GM18498 (cell line): ENCODE measurements around the gene KIF17.

Experiments used
- ATAC-seq: cut with Tn5 transposase; IDR thresholded peaks from one replicate; pipeline ENCODE4 v1.9.1; 2021; ENCODE audit warnings: mild to moderate bottlenecking, moderate library complexity; ENCODE audit not compliant: unreplicated experiment

KIF17 gene

DNA sequence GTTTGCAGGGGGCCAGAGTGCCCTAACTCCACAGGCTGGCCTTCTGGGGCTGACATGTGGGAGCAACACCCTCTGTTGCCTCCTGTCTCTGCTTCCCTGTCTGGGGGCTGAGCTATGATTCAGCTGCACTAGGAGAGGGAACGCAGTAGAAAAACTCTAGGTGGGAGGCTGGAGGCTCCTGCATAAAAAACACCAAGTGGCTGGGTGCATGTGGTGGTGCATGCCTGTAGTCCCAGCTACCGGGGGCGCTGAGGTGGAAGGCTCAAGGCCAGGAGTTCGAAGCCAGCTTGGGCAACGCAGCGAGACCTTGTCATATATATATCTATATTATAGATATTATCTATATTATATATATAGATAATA, 5.6 kb downstream of the KIF17 start:
- ATAC-seq = no peak

DNA sequence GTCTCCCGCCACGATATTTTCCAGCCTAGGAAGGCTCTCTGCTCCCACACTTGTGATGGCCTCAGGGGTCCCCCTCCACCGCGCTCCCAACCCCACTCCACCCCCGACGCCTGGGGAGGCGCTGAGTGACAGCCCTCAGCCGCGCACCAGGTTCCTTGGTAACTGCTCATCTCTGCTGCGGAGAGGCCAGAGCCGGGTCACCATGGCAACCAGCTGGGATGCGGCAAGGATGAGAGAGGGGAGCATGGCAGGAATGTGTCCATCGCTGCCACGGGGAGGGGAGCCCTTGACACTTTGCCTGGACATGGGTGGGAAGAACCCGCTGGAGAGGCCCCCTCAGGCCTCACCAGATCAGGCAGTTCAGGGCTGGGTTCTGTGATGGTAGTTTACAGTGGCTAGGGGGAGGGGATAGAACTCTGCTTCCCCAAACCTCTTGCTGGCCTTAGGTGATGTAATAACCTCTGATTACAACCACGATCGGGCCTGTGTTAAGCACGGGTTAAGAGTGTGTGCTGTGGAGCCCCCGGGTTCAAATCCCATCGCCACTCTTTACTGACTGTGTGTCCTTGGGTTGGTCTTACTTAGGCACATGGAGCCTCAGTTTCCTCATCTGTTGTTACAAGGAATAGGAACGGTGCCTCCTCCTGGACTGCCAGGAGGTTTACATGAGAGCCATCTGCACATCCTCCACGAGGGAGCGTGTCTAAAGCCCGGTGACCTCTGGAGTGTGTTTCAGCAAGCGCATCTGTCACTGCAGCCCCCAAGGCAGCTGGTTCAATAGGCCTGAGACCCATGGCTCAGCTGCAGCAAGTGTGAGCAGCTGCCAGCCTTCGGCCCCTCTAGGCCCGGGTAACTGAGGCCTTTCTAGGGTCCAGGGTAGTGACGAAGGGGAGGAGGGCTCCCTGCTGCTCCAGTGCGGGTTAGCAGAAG, 6.3 kb downstream of the KIF17 start:
- no peak for ATAC-seq

DNA sequence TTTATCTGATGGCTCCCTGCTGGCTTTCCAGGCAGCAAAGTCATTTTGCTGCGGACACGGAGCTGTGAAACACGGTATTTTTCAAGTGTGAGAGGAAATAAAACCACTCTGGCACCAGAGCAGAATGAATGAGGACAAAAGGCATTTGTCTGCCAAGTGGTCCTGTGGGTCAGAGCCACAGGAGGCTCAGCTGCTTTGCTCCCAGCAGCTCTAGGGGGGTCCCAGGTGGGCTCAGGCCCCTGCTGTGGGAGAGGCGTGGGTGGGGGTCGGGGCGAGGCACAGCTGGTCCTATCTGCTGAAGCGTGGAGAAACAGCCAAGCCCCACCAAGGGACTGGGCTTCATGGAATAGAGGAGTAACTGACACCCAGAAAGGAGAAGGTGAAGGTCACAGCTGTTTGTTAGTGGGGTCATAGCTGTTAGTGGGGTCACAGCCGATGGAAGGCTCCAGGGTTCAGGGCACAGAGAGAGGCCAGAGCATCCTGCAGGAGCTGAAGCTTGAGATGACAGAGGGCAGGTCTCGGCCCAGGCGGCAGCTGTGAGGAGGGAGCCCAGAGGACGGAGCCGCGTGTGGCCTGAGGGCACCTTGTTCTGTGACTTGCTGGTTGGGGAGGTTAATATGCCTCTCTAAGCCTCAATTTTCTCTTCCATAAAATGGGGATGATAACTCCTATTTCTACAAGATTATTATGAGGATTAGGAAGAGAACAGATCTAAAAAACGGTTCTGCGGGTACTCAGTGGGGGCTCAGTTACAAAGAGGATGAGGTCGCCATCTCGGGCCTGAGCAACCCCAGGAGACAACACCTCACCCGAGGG, 7.1 kb downstream of the KIF17 start:
- ATAC-seq = no peak

DNA sequence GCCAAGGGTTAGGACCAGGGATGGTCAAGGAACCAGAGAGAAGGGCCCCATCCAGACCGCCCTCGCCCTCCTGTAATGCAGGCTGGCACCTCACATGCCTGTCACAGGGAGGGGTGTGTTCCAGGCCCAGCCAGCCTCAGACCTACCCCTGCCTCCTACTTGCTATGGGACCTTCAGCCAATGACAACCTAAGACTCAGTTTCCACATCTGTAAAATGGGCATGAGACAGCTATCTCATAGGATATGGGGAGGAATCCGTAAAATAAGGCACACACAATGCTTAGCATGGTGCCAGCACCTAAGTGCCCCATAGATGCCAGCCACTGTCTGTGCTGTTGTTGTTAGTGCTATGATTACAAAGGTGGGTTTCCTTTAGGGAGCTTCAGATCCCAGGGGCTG, 7.9 kb downstream of the KIF17 start:
- ATAC-seq = no peak

DNA sequence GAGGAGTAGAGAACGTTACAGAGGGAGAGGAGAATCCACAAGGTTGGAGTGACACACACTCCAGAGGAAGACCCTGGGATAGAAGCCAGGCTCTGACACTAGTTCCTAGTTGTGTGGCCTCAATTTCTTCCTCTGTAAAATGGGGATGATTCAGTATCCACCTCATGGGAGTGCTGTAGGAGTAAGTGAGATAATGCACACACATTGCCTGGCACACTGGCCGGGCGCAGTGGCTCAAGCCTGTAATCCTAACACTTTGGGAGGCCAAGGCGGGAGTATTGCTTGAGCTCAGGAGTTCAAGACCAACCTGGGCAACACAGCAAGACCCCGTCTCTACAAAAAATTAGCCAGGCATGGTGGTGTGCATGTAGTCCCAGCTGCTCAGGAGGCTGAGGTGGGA, 8.9 kb downstream of the KIF17 start:
- ATAC-seq = no peak

DNA sequence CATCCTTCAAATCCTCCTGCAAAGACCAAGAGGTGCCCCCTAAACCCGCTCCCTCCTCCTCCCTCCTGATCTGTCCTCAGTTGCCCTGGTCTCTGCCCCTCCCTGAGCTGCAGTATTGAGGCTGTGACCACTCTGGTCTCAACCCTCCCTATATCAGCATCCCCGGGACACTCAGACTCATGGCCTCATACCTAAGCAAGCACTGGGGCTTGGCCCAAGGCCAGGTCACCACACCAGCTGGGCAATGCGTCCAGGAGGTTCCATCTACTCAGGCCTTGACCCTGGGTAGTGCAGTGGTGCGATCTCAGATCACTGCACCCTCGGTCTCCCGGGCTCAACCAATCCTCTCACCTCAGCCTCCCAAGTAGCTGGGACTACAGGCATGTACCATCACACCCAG, 9.8 kb downstream of the KIF17 start:
- no peak for ATAC-seq

DNA sequence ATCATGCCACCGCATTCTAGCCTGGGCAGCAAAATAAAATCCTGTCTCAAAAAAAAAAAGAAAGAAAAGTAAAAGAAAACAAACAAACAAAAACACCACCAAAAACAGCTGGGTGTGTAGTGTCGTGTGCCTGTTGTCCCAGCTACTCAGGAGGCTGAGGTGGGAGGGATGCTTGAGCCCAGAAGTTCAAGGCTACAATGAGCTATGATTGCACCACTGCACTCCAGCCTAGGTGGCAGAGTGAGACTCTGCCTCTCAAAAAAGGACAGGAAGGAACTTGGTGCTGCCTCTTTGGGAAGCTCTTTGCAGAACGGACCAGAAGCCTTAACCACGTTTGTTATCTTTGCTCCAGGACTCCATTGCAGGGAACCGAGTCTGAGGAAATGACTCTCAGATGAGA, 11.0 kb downstream of the KIF17 start:
- no peak for ATAC-seq

DNA sequence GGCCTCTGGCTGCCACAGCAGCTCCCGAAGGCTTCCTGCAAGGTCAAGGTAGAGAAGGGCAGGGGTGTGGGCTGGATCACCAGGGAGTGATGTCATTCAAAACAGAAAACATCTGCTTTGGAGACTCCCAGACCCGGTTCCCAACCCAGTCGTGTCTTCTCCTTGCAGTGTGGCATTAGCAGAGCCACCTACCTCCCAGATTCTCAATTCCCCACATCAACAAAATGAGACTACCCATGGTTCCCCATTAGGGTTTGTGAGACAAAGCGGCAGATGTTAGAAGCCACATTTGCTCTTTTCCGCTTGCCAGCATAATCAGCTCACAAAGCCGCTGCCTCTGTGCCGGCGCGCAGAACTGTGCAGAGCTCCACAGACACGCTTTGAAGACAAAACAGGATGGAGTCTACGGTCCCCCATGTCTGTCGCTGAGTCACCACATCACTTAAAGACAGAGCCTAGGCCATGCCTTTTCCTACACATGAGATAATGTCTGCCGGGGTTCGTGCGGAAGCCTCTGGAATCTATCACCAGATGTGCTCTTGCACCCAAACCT, 12.5 kb downstream of the KIF17 start:
- no peak for ATAC-seq

DNA sequence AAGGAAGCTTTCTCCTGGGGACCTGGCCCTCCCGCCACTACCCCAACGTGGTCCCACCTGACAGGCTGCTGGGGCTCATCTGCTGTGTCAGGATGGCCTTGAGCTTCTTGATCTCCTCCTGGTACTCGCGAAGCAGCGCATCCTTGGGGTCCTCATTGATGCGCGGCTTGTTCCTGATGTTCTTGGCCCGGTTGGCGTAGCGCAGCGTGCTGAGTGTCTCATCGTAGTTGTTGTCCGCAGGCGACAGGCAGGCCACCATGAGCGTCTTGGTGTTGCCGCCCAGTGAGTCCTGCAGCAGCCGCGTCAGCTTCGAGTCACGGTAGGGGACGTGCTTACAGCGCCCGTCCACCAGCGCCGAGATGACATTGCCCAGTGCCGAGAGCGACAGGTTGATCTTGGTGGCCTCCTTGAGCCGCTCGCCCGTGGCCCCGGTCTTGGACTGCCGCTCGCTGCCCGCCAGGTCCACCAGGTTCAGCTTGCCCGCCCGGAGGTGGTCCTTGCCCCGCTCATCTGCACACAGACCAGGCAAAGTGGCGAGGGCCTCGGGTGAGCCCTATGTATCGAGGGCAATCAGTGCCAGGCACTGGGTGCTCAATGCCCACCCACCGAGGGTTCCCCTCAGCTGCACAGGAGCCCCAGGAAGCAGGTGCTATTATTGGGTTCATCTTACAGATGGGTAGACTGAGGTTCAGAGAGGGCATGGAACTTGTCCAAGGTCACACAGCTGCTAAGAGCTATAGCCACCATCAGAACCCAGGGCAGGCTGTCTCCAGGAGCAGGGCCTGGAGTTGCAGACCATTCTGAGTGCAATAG, 13.2 kb downstream of the KIF17 start:
- no peak for ATAC-seq

DNA sequence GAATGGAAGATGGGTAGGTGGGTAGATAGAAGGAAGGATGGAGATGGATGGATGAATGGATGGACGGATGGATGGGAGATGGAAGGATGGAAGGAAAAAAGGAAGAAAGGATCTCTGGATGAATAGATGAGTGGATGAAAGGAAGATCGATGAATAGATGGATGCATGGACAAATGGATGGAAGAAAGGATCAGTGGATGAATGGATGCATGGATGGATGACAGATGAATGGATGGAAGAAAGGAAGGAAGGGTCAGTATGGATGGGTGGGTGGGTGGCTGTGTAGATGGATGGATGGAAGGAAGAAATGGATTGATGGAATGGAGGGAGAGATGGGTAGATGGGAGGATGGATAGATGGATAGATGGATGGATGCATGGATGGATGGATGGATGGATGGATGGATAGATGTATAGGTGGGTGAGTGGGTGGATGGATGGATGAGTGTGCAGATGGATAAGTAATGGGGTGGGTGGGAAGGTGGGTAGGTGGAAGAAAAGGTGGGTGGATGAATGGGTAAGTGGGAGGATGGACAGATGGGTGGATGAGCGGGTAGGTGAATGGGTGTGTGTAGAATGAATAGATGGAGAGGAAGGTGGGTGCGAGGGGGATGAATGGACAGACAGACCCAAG, 14.6 kb downstream of the KIF17 start:
- ATAC-seq = no peak

DNA sequence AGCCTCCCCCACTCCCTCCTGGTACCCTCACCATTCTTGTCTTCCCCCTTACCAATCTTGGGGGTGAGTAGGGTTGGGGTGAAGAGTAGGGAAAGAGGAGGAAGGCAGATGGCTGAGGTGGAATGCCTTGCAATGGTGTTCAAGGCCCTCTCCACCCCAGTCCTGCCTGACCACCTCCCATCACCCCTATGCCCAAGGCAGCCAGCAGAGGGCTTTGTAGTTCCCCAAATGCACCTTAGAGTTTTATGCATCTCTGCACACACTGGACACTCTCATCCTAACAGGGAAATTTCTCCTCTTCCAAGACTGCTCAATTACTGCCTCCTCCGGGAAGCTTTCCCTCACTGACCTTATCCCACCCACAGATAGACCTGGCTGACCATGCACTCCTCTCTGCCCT, 15.4 kb downstream of the KIF17 start:
- no peak for ATAC-seq

DNA sequence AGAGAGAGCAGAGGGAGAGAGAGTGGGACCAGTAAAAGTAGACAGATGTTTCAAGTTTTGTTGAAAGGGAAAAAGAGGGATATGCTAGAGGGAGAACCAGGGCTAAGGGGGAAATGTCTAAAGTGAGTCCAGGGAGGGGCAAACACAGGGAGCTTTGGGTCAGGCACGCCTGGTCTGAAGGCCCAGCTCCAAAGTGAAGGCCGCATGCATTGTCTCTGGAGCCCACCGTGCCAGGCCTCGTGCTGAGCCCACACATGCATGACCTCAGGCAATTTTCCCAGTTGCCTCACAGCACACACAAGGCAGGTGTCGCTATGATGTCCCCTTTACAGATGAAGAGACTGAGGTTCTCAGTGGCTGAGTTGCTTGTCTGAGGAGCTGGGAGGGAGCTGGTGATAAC, 16.0 kb downstream of the KIF17 start:
- no peak for ATAC-seq

DNA sequence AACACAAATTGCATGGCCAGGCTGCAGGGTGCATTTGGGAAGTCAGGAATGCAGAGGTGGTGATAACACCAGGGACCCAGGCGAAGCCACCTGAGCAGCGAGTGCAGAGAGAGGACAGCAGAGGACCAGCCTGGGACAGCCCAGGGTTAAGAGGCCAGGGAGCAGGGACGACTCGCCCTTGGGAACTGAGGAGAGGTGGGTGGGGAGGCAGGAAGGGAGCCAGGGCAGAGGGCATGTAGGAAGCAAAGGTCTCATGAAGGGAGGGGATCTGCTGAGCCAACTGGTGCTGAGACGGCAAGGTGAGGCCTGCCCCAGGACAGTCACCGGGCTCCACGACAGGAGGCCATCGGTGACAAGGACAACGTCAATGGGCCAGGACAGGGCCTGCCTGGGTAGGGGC, 16.4 kb downstream of the KIF17 start:
- no peak for ATAC-seq

DNA sequence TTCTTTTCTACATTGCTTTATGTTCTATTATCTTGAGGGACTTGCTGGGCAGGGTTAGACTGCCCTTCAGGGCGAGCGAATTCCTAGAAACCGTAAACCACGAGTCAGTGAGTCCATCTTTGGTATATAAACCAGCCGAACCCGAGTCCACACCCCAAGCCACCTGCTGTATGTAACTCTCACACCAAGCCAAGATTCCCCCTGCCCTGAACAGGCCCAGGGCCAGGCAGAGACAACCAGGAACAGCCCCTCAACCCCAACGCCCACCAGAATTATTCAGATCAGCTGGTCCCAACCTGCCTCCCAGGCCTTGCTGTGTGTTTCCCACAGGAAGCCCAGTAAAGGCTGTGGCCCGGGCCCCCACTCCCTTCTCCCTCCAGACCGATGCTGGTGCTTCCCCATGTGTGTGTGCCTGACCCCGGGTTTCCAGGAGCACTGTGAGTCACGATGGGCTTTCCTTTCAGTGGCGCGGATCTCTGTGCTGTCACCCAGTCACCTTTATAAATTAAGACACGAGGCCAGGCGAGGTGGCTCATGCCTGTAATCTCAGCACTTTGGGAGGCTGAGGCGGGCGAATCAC, 17.1 kb downstream of the KIF17 start:
- no peak for ATAC-seq

DNA sequence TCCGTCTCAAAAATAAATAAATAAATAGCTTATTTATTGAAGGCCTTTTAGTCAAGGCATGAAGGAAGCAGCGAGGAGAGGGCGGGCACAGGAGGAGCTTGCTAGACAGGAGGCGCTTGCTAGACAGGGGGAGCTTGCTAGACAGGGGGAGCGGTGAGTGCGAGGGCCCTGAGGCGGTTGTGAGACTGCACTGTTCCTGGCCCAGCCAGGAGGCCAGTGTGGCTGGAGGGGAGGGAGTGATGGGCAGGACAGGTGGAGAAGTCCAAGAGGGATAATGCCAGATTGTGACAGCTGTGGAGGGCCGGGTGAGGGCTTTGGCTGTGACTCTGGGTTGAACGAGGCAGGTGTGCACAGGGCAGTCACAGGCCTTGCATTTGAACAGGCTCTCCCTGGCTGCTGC, 18.2 kb downstream of the KIF17 start:
- ATAC-seq = no peak

DNA sequence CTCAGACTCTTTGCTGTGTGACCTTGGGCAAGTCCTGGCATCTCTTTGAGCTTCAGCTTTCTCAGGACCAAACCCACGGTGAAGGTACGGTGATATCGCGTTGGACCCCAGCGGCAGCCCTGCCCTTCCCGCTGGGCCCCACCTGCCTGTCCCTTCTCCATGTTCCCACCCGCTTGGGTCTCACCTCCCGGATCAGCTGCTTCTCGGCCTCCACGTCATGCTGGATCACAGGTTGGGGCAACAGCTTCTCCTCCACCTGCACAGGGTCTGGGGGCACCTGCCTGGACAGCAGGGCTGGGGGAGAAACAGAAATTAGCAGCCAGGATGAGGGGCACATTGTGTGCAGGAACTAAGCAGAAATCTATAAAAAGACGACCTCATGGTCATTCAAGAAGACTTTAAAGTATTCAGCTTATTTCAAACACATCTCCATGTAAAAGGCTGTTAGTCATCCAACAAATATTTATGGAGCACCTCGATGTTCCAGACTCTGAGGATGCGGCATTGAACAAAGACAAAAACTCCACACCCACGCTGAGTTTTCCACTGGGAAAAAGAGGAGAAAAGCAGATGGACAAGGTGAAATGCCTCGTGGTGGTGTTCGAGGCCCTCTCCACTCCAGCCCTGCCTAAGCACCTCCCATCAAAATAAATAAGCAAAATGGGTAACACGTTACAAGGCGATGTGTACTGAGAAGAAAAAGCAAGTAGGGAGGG, 19.5 kb downstream of the KIF17 start:
- no peak for ATAC-seq

DNA sequence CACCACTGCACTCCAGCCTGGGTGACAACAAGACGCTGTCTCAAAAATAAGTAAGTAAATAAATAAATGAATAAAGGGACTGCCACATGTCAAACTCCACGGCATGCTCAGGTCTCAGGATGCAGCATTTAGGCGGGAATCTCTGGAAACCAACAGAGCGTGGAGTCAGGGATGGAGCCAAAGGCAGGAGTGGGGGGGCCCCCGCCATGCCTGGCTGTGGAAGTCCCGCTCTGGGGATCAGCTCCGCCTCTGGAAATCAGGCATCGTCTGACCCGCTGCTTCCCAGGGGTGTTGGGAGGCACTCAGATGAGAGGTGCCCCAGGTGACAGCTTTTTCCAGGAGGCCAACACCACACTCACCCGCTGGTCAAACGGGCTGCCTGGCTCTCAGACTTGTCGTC, 20.2 kb downstream of the KIF17 start:
- ATAC-seq = no peak

DNA sequence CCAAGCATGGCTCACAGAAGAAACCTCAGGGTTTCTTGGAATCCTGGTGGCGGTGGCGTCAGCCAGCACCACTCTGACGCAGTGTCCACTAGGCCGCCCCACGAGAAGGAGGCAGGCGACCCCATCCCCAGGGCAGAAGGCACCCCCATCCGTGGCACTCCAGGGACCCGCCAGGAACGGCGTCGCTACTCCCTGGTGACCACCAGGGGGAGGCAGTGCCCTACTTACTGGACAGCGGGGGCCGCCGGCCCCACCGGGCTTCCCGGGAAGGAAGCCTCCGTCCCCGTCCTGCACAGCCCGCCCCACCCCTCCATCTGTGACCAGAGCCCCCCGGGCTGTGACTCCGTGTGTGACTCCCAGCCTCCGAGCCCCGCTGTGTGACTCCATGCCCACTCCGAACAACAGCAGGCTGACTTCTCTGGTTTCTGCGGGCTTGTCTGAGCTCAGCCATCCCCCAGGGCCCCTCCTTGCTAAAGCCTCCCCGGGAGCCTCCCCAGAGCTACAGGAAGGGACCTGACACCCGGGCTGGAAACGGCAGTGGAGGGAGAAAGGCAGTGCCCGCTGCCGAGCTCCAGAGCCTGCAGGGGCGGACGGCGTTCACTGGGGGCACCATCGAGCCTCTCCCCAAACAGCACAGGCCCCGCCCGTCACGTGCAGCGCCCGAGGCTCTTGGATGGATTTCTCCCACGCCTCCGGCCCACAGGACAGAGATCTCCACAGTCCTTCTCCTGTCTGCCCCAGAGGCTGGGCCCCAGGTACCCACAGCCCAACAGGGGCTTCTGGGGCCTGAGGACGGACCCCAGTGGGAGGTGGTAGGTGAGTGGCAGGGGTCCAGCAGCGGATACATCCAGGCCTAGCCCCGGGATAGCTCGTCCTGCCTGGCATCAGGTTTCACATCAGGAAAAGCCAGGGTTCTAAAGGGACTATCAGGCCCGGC, 21.1 kb downstream of the KIF17 start:
- peak; percentile 68 for ATAC-seq

DNA sequence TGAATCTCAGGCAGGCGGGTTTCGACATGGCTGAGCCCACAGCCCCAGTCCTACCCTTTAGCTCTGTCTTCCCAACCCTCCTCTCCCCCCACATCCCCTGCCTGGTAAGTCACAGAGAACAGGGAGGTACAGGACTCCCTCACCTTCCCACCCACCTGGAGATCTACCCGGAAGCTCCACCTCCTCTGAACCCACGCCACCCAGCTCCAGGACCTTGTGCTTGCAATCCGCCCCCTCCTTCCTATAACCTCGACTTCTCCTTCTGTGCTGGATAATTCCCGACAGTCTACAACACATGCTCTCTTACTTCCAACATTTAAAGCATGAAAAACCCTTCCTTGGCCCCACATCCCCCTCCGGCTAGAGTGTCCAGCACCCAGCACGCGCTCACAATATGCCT, 22.3 kb downstream of the KIF17 start:
- no peak for ATAC-seq
